ENCODE data around the gene TANGO2.

Gene TANGO2

GRCh38 chr22:20026996-20027601, 6.2 kb downstream of the TANGO2 start:
- Histone ChIP-seq H2AFZ (ENCODE audit: low read depth, low read length) (no peak overlapping the region), H3K79me2 (ENCODE audit: insufficient read depth, low read length) (peaks cover 76% of the 10 kb centered on the region), H3K4me3 (ENCODE audit: low read depth in 1 of 2, low read length in 2 of 2) (no peak overlapping the region), H3K27ac (ENCODE audit: low read length) (no peak overlapping the region), H3K9ac (ENCODE audit: low read depth, low read length) (no peak overlapping the region), H4K20me1 (ENCODE audit: insufficient read depth, low read length) (peaks cover 50% of the 10 kb centered on the region), H3K4me1 (ENCODE audit: insufficient read depth, low read length) (peaks cover 10% of the 10 kb centered on the region), H3K27me3 (ENCODE audit: insufficient read depth, low read length, poor library complexity) (no peaks in the 10 kb centered on the region), H3K4me2 (ENCODE audit: insufficient read depth, low read length) (no peak overlapping the region), H3K9me3 (ENCODE audit: insufficient read depth, low read length, severe bottlenecking) (no peaks in the 10 kb centered on the region), H3K36me3 (ENCODE audit: insufficient read depth, low read length) (peaks cover 13% of the 10 kb centered on the region)
- no peak for ATAC-seq (ENCODE audit: insufficient read depth, low read depth)
- DNase-seq = no peak
- TF ChIP-seq CTCF (IDR thresholded peaks at IDR 0.05; ENCODE audit: borderline replicate concordance, extremely low read depth, low read length, poor library complexity, severe bottlenecking) (no peak), EZH2 (IDR thresholded peaks at IDR 0.05; ENCODE audit: borderline replicate concordance, low read depth, low read length, severe bottlenecking) (no peak)

GRCh38 chr22:20027966-20028854, 7.3 kb downstream of the TANGO2 start:
- peaks cover 76% of the 10 kb centered on the region for H3K79me2 ChIP-seq (ENCODE audit: insufficient read depth, low read length)
- peaks cover 54% of the 10 kb centered on the region for H4K20me1 ChIP-seq (ENCODE audit: insufficient read depth, low read length)
- H3K27ac ChIP-seq (ENCODE audit: low read length) = no peak overlapping the region
- H3K4me1 ChIP-seq (ENCODE audit: insufficient read depth, low read length) = no peaks in the 10 kb centered on the region
- DNase-seq (peak; percentile 29), ATAC-seq (ENCODE audit: insufficient read depth, low read depth) (peak; percentile 64; the same call in 2 of the 3 replicates)
- H3K27me3 ChIP-seq (ENCODE audit: insufficient read depth, low read length, poor library complexity) = no peaks in the 10 kb centered on the region
- no peak overlapping the region for H3K4me3 ChIP-seq (ENCODE audit: low read depth in 1 of 2, low read length in 2 of 2)
- no peaks in the 10 kb centered on the region for H3K9me3 ChIP-seq (ENCODE audit: insufficient read depth, low read length, severe bottlenecking)
- TF ChIP-seq CTCF (IDR thresholded peaks at IDR 0.05; ENCODE audit: borderline replicate concordance, extremely low read depth, low read length, poor library complexity, severe bottlenecking) = peak; percentile 50
- TF ChIP-seq EZH2 (IDR thresholded peaks at IDR 0.05; ENCODE audit: borderline replicate concordance, low read depth, low read length, severe bottlenecking) = no peak
- no peak overlapping the region for H3K9ac ChIP-seq (ENCODE audit: low read depth, low read length)
- no peak overlapping the region for H3K4me2 ChIP-seq (ENCODE audit: insufficient read depth, low read length)
- H3K36me3 ChIP-seq (ENCODE audit: insufficient read depth, low read length) = peaks cover 18% of the 10 kb centered on the region
- no peak overlapping the region for H2AFZ ChIP-seq (ENCODE audit: low read depth, low read length)

- H3K4me1 ChIP-seq (ENCODE audit: insufficient read depth, low read length) = no peaks in the 10 kb centered on the region
- no peaks in the 10 kb centered on the region for H3K27me3 ChIP-seq (ENCODE audit: insufficient read depth, low read length, poor library complexity)
- H3K27ac ChIP-seq (ENCODE audit: low read length) = no peak overlapping the region; the same call in 1 of the 2 replicates
- peaks cover 56% of the 10 kb centered on the region for H4K20me1 ChIP-seq (ENCODE audit: insufficient read depth, low read length)
- ATAC-seq (ENCODE audit: insufficient read depth, low read depth) (no peak), DNase-seq (no peak)
- H3K9me3 ChIP-seq (ENCODE audit: insufficient read depth, low read length, severe bottlenecking) = no peaks in the 10 kb centered on the region
- H3K4me3 ChIP-seq (ENCODE audit: low read depth in 1 of 2, low read length in 2 of 2) = no peak overlapping the region
- TF ChIP-seq CTCF (IDR thresholded peaks at IDR 0.05; ENCODE audit: borderline replicate concordance, extremely low read depth, low read length, poor library complexity, severe bottlenecking) (no peak), EZH2 (IDR thresholded peaks at IDR 0.05; ENCODE audit: borderline replicate concordance, low read depth, low read length, severe bottlenecking) (no peak)
- peaks cover 75% of the 10 kb centered on the region for H3K79me2 ChIP-seq (ENCODE audit: insufficient read depth, low read length)
- no peak overlapping the region for H3K4me2 ChIP-seq (ENCODE audit: insufficient read depth, low read length)
- no peak overlapping the region for H2AFZ ChIP-seq (ENCODE audit: low read depth, low read length)
- no peak overlapping the region for H3K9ac ChIP-seq (ENCODE audit: low read depth, low read length)
- peaks cover 18% of the 10 kb centered on the region for H3K36me3 ChIP-seq (ENCODE audit: insufficient read depth, low read length)
Observed at GRCh38 chr22:20028855-20029549, 8.1 kb downstream of the TANGO2 start.
